ENCODE results near the gene RBM38. TPM values are rescaled to one million over a fixed set of nuclear protein-coding genes. Genes with fewer than 3 reads are reported as not detected.

RBM38 gene
- total RNA-seq, 1 experiment from 2014 or later = 52.7 TPM

- Histone ChIP-seq H3K36me3 (ENCODE audit: insufficient read depth, low read length, poor library complexity, severe bottlenecking) (peaks cover 14% of the 10 kb centered on the region), H3K27me3 (replicated peaks; ENCODE audit: insufficient read depth, low read depth, low read length, poor library complexity) (no peaks in the 10 kb centered on the region), H3K27ac (ENCODE audit: low read depth, low read length, poor library complexity, severe bottlenecking) (peak overlapping the region; percentile 50), H3K4me3 (ENCODE audit: low read depth, low read length, poor library complexity, severe bottlenecking) (peak overlapping the region; percentile 23), H3K9me3 (ENCODE audit: low read depth, low read length, poor library complexity, severe bottlenecking) (no peaks in the 10 kb centered on the region), H3K4me1 (ENCODE audit: insufficient read depth, low read length, poor library complexity, severe bottlenecking) (peaks cover 18% of the 10 kb centered on the region)
- no peak for DNase-seq (ENCODE audit: low spot score)
- ChIA-PET CTCF (no interaction called here), POLR2A (ENCODE audit: low non-redundant PET) (no interaction called here)
- TF ChIP-seq CTCF (conservative IDR thresholded peaks at IDR 0.05; ENCODE audit: low read depth, low read length) = no peak
- TF ChIP-seq EZH2 (IDR thresholded peaks at IDR 0.05; ENCODE audit: borderline replicate concordance, low read depth, low read length, poor library complexity, severe bottlenecking) = no peak
- intact Hi-C loops (cut with micrococcal nuclease; ENCODE audit: unreplicated experiment) = no loop called here
- BruUV-seq (replicated peaks) = no TSS peak
Observed at GRCh38 chr20:57389695-57390603, 1.2 kb upstream of the RBM38 start.

- DNase-seq (ENCODE audit: low spot score) = peak; percentile 51
- no peaks in the 10 kb centered on the region for H3K9me3 ChIP-seq (ENCODE audit: low read depth, low read length, poor library complexity, severe bottlenecking)
- intact Hi-C loops (cut with micrococcal nuclease; ENCODE audit: unreplicated experiment) = no loop called here
- ChIA-PET CTCF (no interaction called here), POLR2A (ENCODE audit: low non-redundant PET) (no interaction called here)
- H3K4me1 ChIP-seq (ENCODE audit: insufficient read depth, low read length, poor library complexity, severe bottlenecking) = peaks cover 18% of the 10 kb centered on the region
- peak overlapping the region; percentile 63 for H3K27ac ChIP-seq (ENCODE audit: low read depth, low read length, poor library complexity, severe bottlenecking)
- no peaks in the 10 kb centered on the region for H3K27me3 ChIP-seq (replicated peaks; ENCODE audit: insufficient read depth, low read depth, low read length, poor library complexity)
- no peak for TF ChIP-seq CTCF (conservative IDR thresholded peaks at IDR 0.05; ENCODE audit: low read depth, low read length)
- no peak for TF ChIP-seq EZH2 (IDR thresholded peaks at IDR 0.05; ENCODE audit: borderline replicate concordance, low read depth, low read length, poor library complexity, severe bottlenecking)
- H3K4me3 ChIP-seq (ENCODE audit: low read depth, low read length, poor library complexity, severe bottlenecking) = peak overlapping the region; percentile 72
- no TSS peak for BruUV-seq (replicated peaks)
- H3K36me3 ChIP-seq (ENCODE audit: insufficient read depth, low read length, poor library complexity, severe bottlenecking) = peaks cover 31% of the 10 kb centered on the region
Observed at GRCh38 chr20:57391439-57392301, 474 bp downstream of the RBM38 start.

- POLR2A ChIA-PET (ENCODE audit: low non-redundant PET) = no interaction called here
- DNase-seq (ENCODE audit: low spot score) = no peak
- peaks cover 18% of the 10 kb centered on the region for H3K4me1 ChIP-seq (ENCODE audit: insufficient read depth, low read length, poor library complexity, severe bottlenecking)
- peak overlapping the region; percentile 72 for H3K4me3 ChIP-seq (ENCODE audit: low read depth, low read length, poor library complexity, severe bottlenecking)
- no peaks in the 10 kb centered on the region for H3K9me3 ChIP-seq (ENCODE audit: low read depth, low read length, poor library complexity, severe bottlenecking)
- BruUV-seq (replicated peaks) = TSS peak; percentile 40
- CTCF ChIA-PET = no interaction called here
- TF ChIP-seq EZH2 (IDR thresholded peaks at IDR 0.05; ENCODE audit: borderline replicate concordance, low read depth, low read length, poor library complexity, severe bottlenecking) (no peak), CTCF (conservative IDR thresholded peaks at IDR 0.05; ENCODE audit: low read depth, low read length) (no peak)
- H3K36me3 ChIP-seq (ENCODE audit: insufficient read depth, low read length, poor library complexity, severe bottlenecking) = peaks cover 39% of the 10 kb centered on the region
- H3K27ac ChIP-seq (ENCODE audit: low read depth, low read length, poor library complexity, severe bottlenecking) = peak overlapping the region; percentile 42
- intact Hi-C loops (cut with micrococcal nuclease; ENCODE audit: unreplicated experiment) = no loop called here
- no peaks in the 10 kb centered on the region for H3K27me3 ChIP-seq (replicated peaks; ENCODE audit: insufficient read depth, low read depth, low read length, poor library complexity)
Observed at GRCh38 chr20:57392512-57393271, 1.5 kb downstream of the RBM38 start.

All from A673 (cell line).